ENCODE measurements around the gene WNT7B.

DNA sequence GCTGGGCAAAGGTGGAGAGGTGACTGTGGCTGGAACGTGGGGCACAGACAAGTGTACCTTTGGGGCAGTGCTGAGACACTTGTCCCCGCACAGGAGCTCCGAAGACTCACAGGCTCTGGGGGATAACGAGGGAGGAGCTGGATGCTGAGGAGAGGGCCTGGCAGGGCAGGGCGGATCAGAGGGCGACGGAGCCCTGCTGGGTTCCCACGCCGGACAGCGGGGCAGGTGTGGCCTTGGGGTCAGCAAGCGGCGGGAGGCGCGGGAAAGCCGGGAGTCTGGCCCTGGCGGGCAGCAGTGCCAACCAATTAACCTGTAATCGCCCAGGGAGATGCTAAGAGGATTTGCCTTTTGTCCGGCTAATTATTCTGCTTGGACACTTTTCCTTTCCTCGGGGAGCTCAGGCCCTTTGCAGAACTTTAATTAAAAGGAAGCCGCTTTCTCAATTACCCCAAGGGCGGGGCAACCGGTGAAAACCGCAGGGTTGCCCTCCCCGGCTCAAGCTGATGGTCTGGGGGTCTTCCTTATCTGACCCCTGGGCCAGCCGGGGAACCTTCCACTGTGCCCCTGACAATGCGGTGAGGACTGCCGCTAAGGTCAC is 71.5 kb downstream of the WNT7B start:
- TF ChIP-seq EZH2 (IDR thresholded peaks at IDR 0.05; ENCODE audit: borderline replicate concordance, insufficient read depth, low read depth, low read length, poor library complexity, severe bottlenecking) = no peak
- TF ChIP-seq, protein P1, sequence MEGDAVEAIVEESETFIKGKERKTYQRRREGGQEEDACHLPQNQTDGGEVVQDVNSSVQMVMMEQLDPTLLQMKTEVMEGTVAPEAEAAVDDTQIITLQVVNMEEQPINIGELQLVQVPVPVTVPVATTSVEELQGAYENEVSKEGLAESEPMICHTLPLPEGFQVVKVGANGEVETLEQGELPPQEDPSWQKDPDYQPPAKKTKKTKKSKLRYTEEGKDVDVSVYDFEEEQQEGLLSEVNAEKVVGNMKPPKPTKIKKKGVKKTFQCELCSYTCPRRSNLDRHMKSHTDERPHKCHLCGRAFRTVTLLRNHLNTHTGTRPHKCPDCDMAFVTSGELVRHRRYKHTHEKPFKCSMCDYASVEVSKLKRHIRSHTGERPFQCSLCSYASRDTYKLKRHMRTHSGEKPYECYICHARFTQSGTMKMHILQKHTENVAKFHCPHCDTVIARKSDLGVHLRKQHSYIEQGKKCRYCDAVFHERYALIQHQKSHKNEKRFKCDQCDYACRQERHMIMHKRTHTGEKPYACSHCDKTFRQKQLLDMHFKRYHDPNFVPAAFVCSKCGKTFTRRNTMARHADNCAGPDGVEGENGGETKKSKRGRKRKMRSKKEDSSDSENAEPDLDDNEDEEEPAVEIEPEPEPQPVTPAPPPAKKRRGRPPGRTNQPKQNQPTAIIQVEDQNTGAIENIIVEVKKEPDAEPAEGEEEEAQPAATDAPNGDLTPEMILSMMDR (IDR thresholded peaks at IDR 0.05) = no peak

All from B cell (primary cell).